Osteoblast (primary cell): Measurements from ENCODE around the gene SEC24D. TPM values are rescaled to one million over a fixed set of nuclear protein-coding genes. Genes with fewer than 3 reads are reported as not detected.

Experiments used
- DNase-seq: peaks from one replicate; pipeline ENCODE4 v3.0.0; 2011; ENCODE audit warnings: low spot score, mixed read lengths; ENCODE audit not compliant: insufficient read length; ENCODE audit errors: missing footprints
- H2AFZ ChIP-seq: 2 replicates; pipeline ENCODE4 v1.6.0; 2011; ENCODE audit warnings: mild to moderate bottlenecking, low read length
- H3K27ac ChIP-seq: 2 replicates; pipeline ENCODE4 v1.5.1; 2011; ENCODE audit warnings: mild to moderate bottlenecking, low read depth, low read length, moderate library complexity
- H3K27me3 ChIP-seq: 2 replicates; pipeline ENCODE4 v1.6.0; 2012; ENCODE audit warnings: mild to moderate bottlenecking, control low read depth, inconsistent platforms, low read length, moderate library complexity; ENCODE audit not compliant: insufficient read depth
- H3K36me3 ChIP-seq: 2 replicates; pipeline ENCODE4 v1.5.1; 2011; ENCODE audit warnings: mild to moderate bottlenecking, low read length, control low read depth, moderate library complexity; ENCODE audit not compliant: insufficient read depth
- H3K4me1 ChIP-seq: 2 replicates; pipeline ENCODE4 v1.5.1; 2011; ENCODE audit warnings: mild to moderate bottlenecking, low read length, control low read depth, moderate library complexity; ENCODE audit not compliant: insufficient read depth
- H3K4me2 ChIP-seq: 2 replicates; pipeline ENCODE4 v1.6.0; 2011; ENCODE audit warnings: mild to moderate bottlenecking, low read length; ENCODE audit not compliant: insufficient read depth
- H3K4me3 ChIP-seq: fragments of 200-600 bp; sonication (generic); 3 replicates; pipeline ENCODE4 v1.5.1; 2012; ENCODE audit warnings: mild to moderate bottlenecking, low read length, inconsistent platforms; ENCODE audit not compliant: insufficient read depth
- H3K79me2 ChIP-seq: 2 replicates; pipeline ENCODE4 v1.6.0; 2012; ENCODE audit warnings: mild to moderate bottlenecking, low read length, control low read depth, inconsistent platforms; ENCODE audit not compliant: insufficient read depth
- H3K9me3 ChIP-seq: 2 replicates; pipeline ENCODE4 v1.5.1; 2011; ENCODE audit warnings: low read depth, low read length, control low read depth
- H4K20me1 ChIP-seq: 2 replicates; pipeline ENCODE4 v1.6.0; 2012; ENCODE audit warnings: mild to moderate bottlenecking, low read length, control low read depth; ENCODE audit not compliant: insufficient read depth
- total RNA-seq: library from RNA; depleted of rRNA; stranded (reverse); fragments of >200 nt; gene quantifications from 2 replicates; pipeline ENCODE4 v1.2.3, GENCODE V29; 2012
- TF ChIP-seq, protein P1 (sequence below): IDR thresholded peaks from 2 replicates; pipeline ENCODE4 v1.5.1; 2011; ENCODE audit warnings: mild to moderate bottlenecking, low read depth, low read length, moderate library complexity; ENCODE audit errors: extremely low read depth

The SEC24D gene
- total RNA-seq, 1 donor, result 116 TPM

DNA sequence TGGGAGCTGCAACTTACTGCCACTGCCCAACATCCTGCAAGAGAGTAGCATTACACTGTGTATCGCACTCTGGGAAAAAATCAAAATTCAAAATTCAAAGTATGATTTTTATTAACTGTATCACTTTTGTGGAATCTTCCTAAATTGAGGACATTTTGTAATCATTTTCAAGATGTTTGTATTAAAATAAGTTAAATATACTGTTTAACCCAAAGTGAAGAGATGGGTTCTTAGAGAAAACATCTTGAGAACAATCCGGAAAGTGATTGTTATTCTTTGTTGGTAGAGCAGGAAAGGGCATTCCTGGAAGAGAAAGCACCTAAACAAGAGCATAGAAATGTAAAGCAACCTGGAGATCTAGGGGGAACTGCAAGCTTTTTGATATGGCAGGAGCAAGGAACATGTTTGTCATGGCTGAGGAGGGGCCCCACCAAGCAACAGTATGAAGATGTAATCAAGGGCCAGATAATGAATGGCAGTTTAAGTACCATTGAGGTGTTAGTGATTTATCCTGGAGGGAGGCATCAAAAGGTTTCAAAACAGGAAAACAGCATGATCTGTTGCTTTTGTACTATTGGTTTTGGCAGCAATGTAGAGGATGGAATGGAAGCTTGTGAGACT lies 14.1 kb upstream of the SEC24D start:
- no peaks in the 10 kb centered on the region for H3K9me3 ChIP-seq
- no peaks in the 10 kb centered on the region for H3K4me1 ChIP-seq
- H3K36me3 ChIP-seq, result no peaks in the 10 kb centered on the region
- H3K4me2 ChIP-seq, result peak overlapping the region; percentile 87
- TF ChIP-seq, protein P1, sequence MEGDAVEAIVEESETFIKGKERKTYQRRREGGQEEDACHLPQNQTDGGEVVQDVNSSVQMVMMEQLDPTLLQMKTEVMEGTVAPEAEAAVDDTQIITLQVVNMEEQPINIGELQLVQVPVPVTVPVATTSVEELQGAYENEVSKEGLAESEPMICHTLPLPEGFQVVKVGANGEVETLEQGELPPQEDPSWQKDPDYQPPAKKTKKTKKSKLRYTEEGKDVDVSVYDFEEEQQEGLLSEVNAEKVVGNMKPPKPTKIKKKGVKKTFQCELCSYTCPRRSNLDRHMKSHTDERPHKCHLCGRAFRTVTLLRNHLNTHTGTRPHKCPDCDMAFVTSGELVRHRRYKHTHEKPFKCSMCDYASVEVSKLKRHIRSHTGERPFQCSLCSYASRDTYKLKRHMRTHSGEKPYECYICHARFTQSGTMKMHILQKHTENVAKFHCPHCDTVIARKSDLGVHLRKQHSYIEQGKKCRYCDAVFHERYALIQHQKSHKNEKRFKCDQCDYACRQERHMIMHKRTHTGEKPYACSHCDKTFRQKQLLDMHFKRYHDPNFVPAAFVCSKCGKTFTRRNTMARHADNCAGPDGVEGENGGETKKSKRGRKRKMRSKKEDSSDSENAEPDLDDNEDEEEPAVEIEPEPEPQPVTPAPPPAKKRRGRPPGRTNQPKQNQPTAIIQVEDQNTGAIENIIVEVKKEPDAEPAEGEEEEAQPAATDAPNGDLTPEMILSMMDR, result no peak
- H3K27me3 ChIP-seq, result no peaks in the 10 kb centered on the region
- H3K79me2 ChIP-seq, result no peaks in the 10 kb centered on the region
- no peaks in the 10 kb centered on the region for H4K20me1 ChIP-seq
- H3K4me3 ChIP-seq, result peak overlapping the region; percentile 68
- no peak overlapping the region for H3K27ac ChIP-seq
- peak overlapping the region; percentile 93 for H2AFZ ChIP-seq
- no peak for DNase-seq

DNA sequence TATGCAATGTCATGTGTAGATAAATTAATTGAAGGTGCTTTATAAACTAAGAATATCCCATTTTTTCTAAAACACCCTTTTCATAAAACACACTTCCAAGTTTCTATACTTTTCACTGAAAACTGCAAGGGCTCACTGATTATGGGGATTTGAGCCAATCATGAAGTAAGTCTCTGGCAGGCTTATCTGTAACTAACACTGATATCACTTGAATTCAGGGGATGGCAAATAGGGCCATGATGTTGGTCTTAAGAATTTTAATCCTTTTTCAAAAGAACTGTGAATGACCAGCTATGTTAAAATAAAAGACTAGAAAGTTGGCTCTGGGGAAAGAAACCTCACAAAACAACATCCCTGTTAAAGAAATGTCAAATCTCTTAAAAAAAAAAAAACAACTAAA lies 13.0 kb upstream of the SEC24D start:
- no peaks in the 10 kb centered on the region for H3K27me3 ChIP-seq
- no peaks in the 10 kb centered on the region for H3K9me3 ChIP-seq
- H4K20me1 ChIP-seq, result no peaks in the 10 kb centered on the region
- H3K79me2 ChIP-seq, result no peaks in the 10 kb centered on the region
- no peak overlapping the region for H3K27ac ChIP-seq
- TF ChIP-seq, protein P1, result no peak
- DNase-seq, result no peak
- H2AFZ ChIP-seq, result no peak overlapping the region
- H3K4me2 ChIP-seq, result no peak overlapping the region
- no peaks in the 10 kb centered on the region for H3K36me3 ChIP-seq
- no peaks in the 10 kb centered on the region for H3K4me1 ChIP-seq
- no peak overlapping the region for H3K4me3 ChIP-seq

DNA sequence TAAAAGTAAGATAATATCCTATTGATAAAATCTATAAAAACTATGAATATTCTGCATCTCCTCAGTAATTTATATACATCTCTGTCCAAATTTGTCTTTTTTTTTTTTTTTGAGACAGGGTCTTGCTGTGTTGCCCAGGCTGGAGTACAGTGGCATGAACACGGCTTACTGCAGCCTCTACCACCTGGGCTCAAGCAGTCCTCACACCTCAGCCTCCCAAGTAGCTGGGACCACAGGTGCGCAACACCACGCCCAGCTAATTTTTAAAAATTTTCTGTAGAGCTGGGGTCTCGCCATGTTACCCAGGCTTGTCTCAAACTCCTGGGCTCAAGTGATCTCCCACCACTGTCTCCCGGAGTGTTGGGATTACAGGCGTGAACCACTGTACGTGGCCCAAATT lies 12.3 kb upstream of the SEC24D start:
- H2AFZ ChIP-seq, result no peak overlapping the region
- no peak overlapping the region for H3K27ac ChIP-seq
- no peaks in the 10 kb centered on the region for H3K4me1 ChIP-seq
- no peaks in the 10 kb centered on the region for H3K79me2 ChIP-seq
- H4K20me1 ChIP-seq, result no peaks in the 10 kb centered on the region
- DNase-seq, result no peak
- no peaks in the 10 kb centered on the region for H3K9me3 ChIP-seq
- H3K4me2 ChIP-seq, result no peak overlapping the region
- H3K36me3 ChIP-seq, result no peaks in the 10 kb centered on the region
- H3K27me3 ChIP-seq, result no peaks in the 10 kb centered on the region
- no peak overlapping the region for H3K4me3 ChIP-seq
- TF ChIP-seq, protein P1, result no peak

DNA sequence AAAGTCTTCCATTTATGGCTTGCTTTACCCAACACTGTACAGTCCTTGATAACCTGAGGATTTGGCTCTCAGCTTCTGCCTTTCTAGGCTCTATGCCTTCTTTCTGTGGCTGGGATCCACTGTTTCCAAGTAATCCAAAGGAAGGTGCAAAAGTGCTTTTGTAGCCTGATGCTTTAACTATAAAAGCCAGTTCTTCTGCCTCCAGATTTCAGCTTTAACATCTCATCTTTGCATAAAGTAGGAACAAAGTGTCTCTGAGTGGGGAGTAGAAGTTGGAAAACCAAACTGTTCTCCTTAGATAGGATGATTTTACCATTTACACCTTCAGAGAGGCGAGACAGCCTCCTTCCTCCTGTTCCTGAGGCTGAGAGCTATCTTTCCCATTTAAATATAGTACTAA lies 11.1 kb upstream of the SEC24D start:
- H3K4me3 ChIP-seq, result no peak overlapping the region
- no peak for DNase-seq
- H3K9me3 ChIP-seq, result no peaks in the 10 kb centered on the region
- H3K4me1 ChIP-seq, result peaks cover 7% of the 10 kb centered on the region
- no peaks in the 10 kb centered on the region for H4K20me1 ChIP-seq
- no peaks in the 10 kb centered on the region for H3K79me2 ChIP-seq
- H2AFZ ChIP-seq, result no peak overlapping the region
- H3K4me2 ChIP-seq, result no peak overlapping the region
- no peak overlapping the region for H3K27ac ChIP-seq
- H3K36me3 ChIP-seq, result no peaks in the 10 kb centered on the region
- H3K27me3 ChIP-seq, result no peaks in the 10 kb centered on the region
- TF ChIP-seq, protein P1, result no peak
